Measurements from ENCODE around the gene SPRY4. TPM values are rescaled to one million over a fixed set of nuclear protein-coding genes. Genes with fewer than 3 reads are reported as not detected.
"Not testable (repeated sequence)": the region's sequence is repeated elsewhere in the genome, so short reads cannot be mapped to it uniquely, and the experiment has no call there.

SPRY4 gene
- total RNA-seq, 1 donor from 2014 or later, result 15.6 TPM

GRCh38 chr5:142334538-142334937, 9.7 kb upstream of the SPRY4 start:
- Mint-ChIP-seq H3K4me1 (ENCODE audit: unreplicated experiment) (no peaks in the 10 kb centered on the region), H3K9me3 (ENCODE audit: unreplicated experiment) (no peaks in the 10 kb centered on the region), H3K27ac (ENCODE audit: unreplicated experiment) (no peak overlapping the region), H3K27me3 (ENCODE audit: unreplicated experiment) (no peaks in the 10 kb centered on the region), H3K36me3 (ENCODE audit: unreplicated experiment) (peaks cover 2% of the 10 kb centered on the region), H3K4me3 (ENCODE audit: unreplicated experiment) (no peak overlapping the region)
- DNase-seq (ENCODE audit: extremely low spot score, unreplicated experiment), result no peak
- TF ChIP-seq CTCF (IDR thresholded peaks at IDR 0.05), result no peak

- not testable (repeated sequence) for H3K36me3 Mint-ChIP-seq (ENCODE audit: unreplicated experiment); H3K27me3 Mint-ChIP-seq (ENCODE audit: unreplicated experiment); DNase-seq (ENCODE audit: extremely low spot score, unreplicated experiment); H3K4me3 Mint-ChIP-seq (ENCODE audit: unreplicated experiment); H3K4me1 Mint-ChIP-seq (ENCODE audit: unreplicated experiment); H3K9me3 Mint-ChIP-seq (ENCODE audit: unreplicated experiment); H3K27ac Mint-ChIP-seq (ENCODE audit: unreplicated experiment)
These were observed 8.9 kb upstream of the SPRY4 start for GRCh38 chr5:142333749-142334148.

GRCh38 chr5:142330444-142330843, 5.6 kb upstream of the SPRY4 start:
- H3K9me3 Mint-ChIP-seq (ENCODE audit: unreplicated experiment), result no peaks in the 10 kb centered on the region
- H3K4me1 Mint-ChIP-seq (ENCODE audit: unreplicated experiment), result peaks cover 29% of the 10 kb centered on the region
- no peaks in the 10 kb centered on the region for H3K36me3 Mint-ChIP-seq (ENCODE audit: unreplicated experiment)
- H3K27me3 Mint-ChIP-seq (ENCODE audit: unreplicated experiment), result no peaks in the 10 kb centered on the region
- H3K27ac Mint-ChIP-seq (ENCODE audit: unreplicated experiment), result no peak overlapping the region
- H3K4me3 Mint-ChIP-seq (ENCODE audit: unreplicated experiment), result no peak overlapping the region
- no peak for TF ChIP-seq CTCF (IDR thresholded peaks at IDR 0.05)
- no peak for DNase-seq (ENCODE audit: extremely low spot score, unreplicated experiment)

- Mint-ChIP-seq H3K27me3 (ENCODE audit: unreplicated experiment) (no peaks in the 10 kb centered on the region), H3K9me3 (ENCODE audit: unreplicated experiment) (no peaks in the 10 kb centered on the region), H3K4me1 (ENCODE audit: unreplicated experiment) (peaks cover 32% of the 10 kb centered on the region), H3K4me3 (ENCODE audit: unreplicated experiment) (no peak overlapping the region), H3K27ac (ENCODE audit: unreplicated experiment) (no peak overlapping the region), H3K36me3 (ENCODE audit: unreplicated experiment) (no peaks in the 10 kb centered on the region)
- TF ChIP-seq CTCF (IDR thresholded peaks at IDR 0.05), result no peak
- no peak for DNase-seq (ENCODE audit: extremely low spot score, unreplicated experiment)
These were observed 5.2 kb upstream of the SPRY4 start for GRCh38 chr5:142330026-142330425.

GRCh38 chr5:142327111-142327842, 2.5 kb upstream of the SPRY4 start:
- no peak for DNase-seq (ENCODE audit: extremely low spot score, unreplicated experiment)
- H3K27me3 Mint-ChIP-seq (ENCODE audit: unreplicated experiment), result no peaks in the 10 kb centered on the region
- H3K36me3 Mint-ChIP-seq (ENCODE audit: unreplicated experiment), result no peaks in the 10 kb centered on the region
- no peaks in the 10 kb centered on the region for H3K9me3 Mint-ChIP-seq (ENCODE audit: unreplicated experiment)
- peak overlapping the region; percentile 95 for H3K27ac Mint-ChIP-seq (ENCODE audit: unreplicated experiment)
- peak; percentile 35 for TF ChIP-seq CTCF (IDR thresholded peaks at IDR 0.05)
- H3K4me3 Mint-ChIP-seq (ENCODE audit: unreplicated experiment), result peak overlapping the region; percentile 22
- peaks cover 51% of the 10 kb centered on the region for H3K4me1 Mint-ChIP-seq (ENCODE audit: unreplicated experiment)
